SK-N-SH treated with all-trans-retinoic acid at 6 μM for 48 hours (cell line): Measurements from ENCODE around the gene FBXO33.

ENCODE experiments used
- ATAC-seq: fragments of 200-7000 bp; cut with Tn5 transposase; 3 replicates; pipeline ENCODE4 v1.9.1; 2020; ENCODE audit warnings: mild to moderate bottlenecking, moderate library complexity
- ARNTL ChIP-seq: fragments of 450-650 bp; formaldehyde crosslinking; IDR thresholded peaks from 2 replicates; pipeline ENCODE4 v1.5.0; 2020; ENCODE audit warnings: low read depth, mild to moderate bottlenecking, moderate library complexity, borderline replicate concordance
- BACH2 ChIP-seq: fragments of 250-450 bp; sonication (Bioruptor Pico); IDR thresholded peaks from 2 replicates; pipeline ENCODE4 v1.9.0; 2021; ENCODE audit warnings: mild to moderate bottlenecking, borderline replicate concordance
- CSDC2 ChIP-seq: fragments of 250-450 bp; sonication (Bioruptor Pico); IDR thresholded peaks from 2 replicates; pipeline ENCODE4 v1.5.0; 2020; ENCODE audit warnings: mild to moderate bottlenecking, moderate library complexity
- GLIS3 ChIP-seq: fragments of 250-450 bp; sonication (Bioruptor Pico); IDR thresholded peaks from 2 replicates; pipeline ENCODE4 v1.5.0; 2020; ENCODE audit warnings: mild to moderate bottlenecking, moderate library complexity
- ISL1 ChIP-seq: fragments of 250-450 bp; sonication (Bioruptor Pico); IDR thresholded peaks from 2 replicates; pipeline ENCODE4 v2.1.2; 2022; ENCODE audit warnings: mild to moderate bottlenecking, moderate library complexity
- OSR1 ChIP-seq: fragments of 250-450 bp; sonication (Bioruptor Pico); IDR thresholded peaks from 2 replicates; pipeline ENCODE4 v1.8.0; 2022; ENCODE audit warnings: moderate library complexity, mild to moderate bottlenecking, inconsistent platforms
- RARB ChIP-seq: fragments of 250-450 bp; sonication (Bioruptor Pico); IDR thresholded peaks from 2 replicates; pipeline ENCODE4 v1.8.0; 2021; ENCODE audit warnings: mild to moderate bottlenecking, moderate library complexity
- SNAI2 ChIP-seq: fragments of 250-450 bp; sonication (Bioruptor Pico); IDR thresholded peaks from 2 replicates; pipeline ENCODE4 v1.5.0; 2020; ENCODE audit warnings: mild to moderate bottlenecking, moderate library complexity
- TCF4 ChIP-seq: fragments of 250-450 bp; sonication (Bioruptor Pico); IDR thresholded peaks from 2 replicates; pipeline ENCODE4 v1.8.0; 2021; ENCODE audit warnings: mild to moderate bottlenecking, moderate library complexity, borderline replicate concordance
- TOX ChIP-seq: fragments of 250-450 bp; sonication (Bioruptor Pico); IDR thresholded peaks from 2 replicates; pipeline ENCODE4 v1.8.0; 2021; ENCODE audit warnings: mild to moderate bottlenecking, moderate library complexity, borderline replicate concordance
- ZC3H10 ChIP-seq: fragments of 250-450 bp; sonication (Bioruptor Pico); IDR thresholded peaks from 2 replicates; pipeline ENCODE4 v1.5.1; 2021; ENCODE audit warnings: mild to moderate bottlenecking, moderate library complexity
- ZFP3 ChIP-seq: fragments of 250-450 bp; sonication (Bioruptor Pico); IDR thresholded peaks from 2 replicates; pipeline ENCODE4 v1.5.0; 2020; ENCODE audit warnings: mild to moderate bottlenecking, moderate library complexity
- ZFP30 ChIP-seq: fragments of 450-650 bp; formaldehyde crosslinking; IDR thresholded peaks from 2 replicates; pipeline ENCODE4 v1.5.0; 2022; ENCODE audit warnings: mild to moderate bottlenecking, moderate library complexity
- ZNF565 ChIP-seq: fragments of 450-650 bp; formaldehyde crosslinking; conservative IDR thresholded peaks from 2 replicates; pipeline ENCODE4 v1.5.0; 2020; ENCODE audit warnings: low read depth, mild to moderate bottlenecking, moderate library complexity
- ZNF70 ChIP-seq: fragments of 450-650 bp; formaldehyde crosslinking; IDR thresholded peaks from 2 replicates; pipeline ENCODE4 v1.5.0; 2020; ENCODE audit warnings: mild to moderate bottlenecking, moderate library complexity
- ZNF8 ChIP-seq: fragments of 450-650 bp; formaldehyde crosslinking; IDR thresholded peaks from 2 replicates; pipeline ENCODE4 v1.5.0; 2020; ENCODE audit warnings: mild to moderate bottlenecking, moderate library complexity
- TF ChIP-seq, protein P1 (sequence below): fragments of 250-450 bp; sonication (Bioruptor Pico); IDR thresholded peaks from 2 replicates; pipeline ENCODE4 v1.5.1; 2020; ENCODE audit warnings: low read depth, mild to moderate bottlenecking, moderate library complexity
- TF ChIP-seq, protein P2 (sequence below): fragments of 250-450 bp; sonication (Bioruptor Pico); IDR thresholded peaks from 2 replicates; pipeline ENCODE4 v1.8.0; 2020; ENCODE audit warnings: mild to moderate bottlenecking, moderate library complexity, borderline replicate concordance
- TF ChIP-seq, protein P3 (sequence below): fragments of 250-450 bp; sonication (Bioruptor Pico); IDR thresholded peaks from 2 replicates; pipeline ENCODE4 v1.8.0; 2021; ENCODE audit warnings: low read depth, mild to moderate bottlenecking, moderate library complexity, borderline replicate concordance
- TF ChIP-seq, protein P4 (sequence below): fragments of 250-450 bp; sonication (Bioruptor Pico); IDR thresholded peaks from 2 replicates; pipeline ENCODE4 v1.5.1; 2021; ENCODE audit warnings: mild to moderate bottlenecking, moderate library complexity

Gene FBXO33

DNA sequence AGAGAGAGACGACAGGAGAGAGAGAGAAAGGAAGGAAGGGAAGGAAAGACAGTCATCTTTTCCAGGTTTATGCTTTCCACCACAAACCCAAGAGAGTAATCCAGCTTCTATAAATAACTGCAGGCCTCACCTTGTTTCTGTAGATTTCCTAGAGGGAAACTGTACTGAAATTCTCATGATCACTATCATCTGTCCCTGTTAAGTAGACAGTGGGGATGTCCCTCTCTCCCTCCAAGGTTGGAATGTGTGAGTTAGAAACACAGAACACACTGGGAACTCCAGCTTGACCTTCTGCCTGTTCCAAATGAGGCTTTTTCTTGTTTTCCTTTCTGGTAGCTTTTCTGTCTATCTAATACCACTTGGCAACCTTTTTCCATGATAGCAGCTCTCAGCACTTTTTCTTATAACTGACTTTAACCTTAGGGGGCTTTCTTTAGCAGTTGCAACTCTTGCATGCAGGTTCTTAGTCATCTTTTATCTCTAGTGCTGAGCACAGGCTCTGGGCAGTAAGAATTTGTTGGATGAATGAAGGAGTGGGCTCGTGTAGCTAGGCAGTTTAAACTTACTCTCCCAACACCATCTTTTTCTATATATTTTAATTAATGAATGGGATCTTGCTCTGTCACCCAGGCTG, 22.8 kb upstream of the FBXO33 start:
- no peak for ATAC-seq
- no peak for TF ChIP-seq ZNF70 (CRISPR knock-in tag)
- TF ChIP-seq ZNF8 = no peak
- TF ChIP-seq ZNF565 = no peak
- TF ChIP-seq, protein P1, sequence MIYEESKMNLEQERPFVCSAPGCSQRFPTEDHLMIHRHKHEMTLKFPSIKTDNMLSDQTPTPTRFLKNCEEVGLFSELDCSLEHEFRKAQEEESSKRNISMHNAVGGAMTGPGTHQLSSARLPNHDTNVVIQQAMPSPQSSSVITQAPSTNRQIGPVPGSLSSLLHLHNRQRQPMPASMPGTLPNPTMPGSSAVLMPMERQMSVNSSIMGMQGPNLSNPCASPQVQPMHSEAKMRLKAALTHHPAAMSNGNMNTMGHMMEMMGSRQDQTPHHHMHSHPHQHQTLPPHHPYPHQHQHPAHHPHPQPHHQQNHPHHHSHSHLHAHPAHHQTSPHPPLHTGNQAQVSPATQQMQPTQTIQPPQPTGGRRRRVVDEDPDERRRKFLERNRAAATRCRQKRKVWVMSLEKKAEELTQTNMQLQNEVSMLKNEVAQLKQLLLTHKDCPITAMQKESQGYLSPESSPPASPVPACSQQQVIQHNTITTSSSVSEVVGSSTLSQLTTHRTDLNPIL (CRISPR knock-in tag) = no peak
- no peak for TF ChIP-seq SNAI2 (CRISPR knock-in tag)
- no peak for TF ChIP-seq CSDC2 (CRISPR knock-in tag)
- TF ChIP-seq OSR1 = no peak
- no peak for TF ChIP-seq BACH2
- TF ChIP-seq, protein P2, sequence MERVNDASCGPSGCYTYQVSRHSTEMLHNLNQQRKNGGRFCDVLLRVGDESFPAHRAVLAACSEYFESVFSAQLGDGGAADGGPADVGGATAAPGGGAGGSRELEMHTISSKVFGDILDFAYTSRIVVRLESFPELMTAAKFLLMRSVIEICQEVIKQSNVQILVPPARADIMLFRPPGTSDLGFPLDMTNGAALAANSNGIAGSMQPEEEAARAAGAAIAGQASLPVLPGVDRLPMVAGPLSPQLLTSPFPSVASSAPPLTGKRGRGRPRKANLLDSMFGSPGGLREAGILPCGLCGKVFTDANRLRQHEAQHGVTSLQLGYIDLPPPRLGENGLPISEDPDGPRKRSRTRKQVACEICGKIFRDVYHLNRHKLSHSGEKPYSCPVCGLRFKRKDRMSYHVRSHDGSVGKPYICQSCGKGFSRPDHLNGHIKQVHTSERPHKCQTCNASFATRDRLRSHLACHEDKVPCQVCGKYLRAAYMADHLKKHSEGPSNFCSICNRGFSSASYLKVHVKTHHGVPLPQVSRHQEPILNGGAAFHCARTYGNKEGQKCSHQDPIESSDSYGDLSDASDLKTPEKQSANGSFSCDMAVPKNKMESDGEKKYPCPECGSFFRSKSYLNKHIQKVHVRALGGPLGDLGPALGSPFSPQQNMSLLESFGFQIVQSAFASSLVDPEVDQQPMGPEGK (CRISPR knock-in tag) = no peak
- TF ChIP-seq, protein P3, sequence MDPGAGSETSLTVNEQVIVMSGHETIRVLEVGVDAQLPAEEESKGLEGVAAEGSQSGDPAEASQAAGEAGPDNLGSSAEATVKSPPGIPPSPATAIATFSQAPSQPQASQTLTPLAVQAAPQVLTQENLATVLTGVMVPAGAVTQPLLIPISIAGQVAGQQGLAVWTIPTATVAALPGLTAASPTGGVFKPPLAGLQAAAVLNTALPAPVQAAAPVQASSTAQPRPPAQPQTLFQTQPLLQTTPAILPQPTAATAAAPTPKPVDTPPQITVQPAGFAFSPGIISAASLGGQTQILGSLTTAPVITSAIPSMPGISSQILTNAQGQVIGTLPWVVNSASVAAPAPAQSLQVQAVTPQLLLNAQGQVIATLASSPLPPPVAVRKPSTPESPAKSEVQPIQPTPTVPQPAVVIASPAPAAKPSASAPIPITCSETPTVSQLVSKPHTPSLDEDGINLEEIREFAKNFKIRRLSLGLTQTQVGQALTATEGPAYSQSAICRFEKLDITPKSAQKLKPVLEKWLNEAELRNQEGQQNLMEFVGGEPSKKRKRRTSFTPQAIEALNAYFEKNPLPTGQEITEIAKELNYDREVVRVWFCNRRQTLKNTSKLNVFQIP (CRISPR knock-in tag) = no peak
- TF ChIP-seq TOX = no peak

DNA sequence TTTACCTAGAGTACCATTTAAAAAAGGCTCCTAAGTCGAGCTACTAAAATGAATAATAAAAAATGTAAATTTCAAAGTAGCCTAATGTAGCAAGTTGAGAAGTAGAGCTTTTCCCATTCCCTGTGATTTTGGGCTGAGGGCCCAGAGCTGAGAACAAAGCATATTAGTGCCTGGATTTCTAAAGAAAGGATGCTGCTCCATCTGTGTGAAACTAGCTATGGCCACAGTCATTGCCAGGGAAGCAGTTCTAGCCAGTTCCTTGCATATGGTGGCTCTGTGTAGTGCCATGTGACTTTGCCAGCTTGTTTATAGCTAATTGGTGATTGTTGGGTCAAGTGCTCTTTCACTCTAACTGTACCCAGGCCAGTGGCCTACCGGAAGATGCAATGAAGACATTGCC, 20.4 kb upstream of the FBXO33 start:
- TF ChIP-seq, protein P3 (CRISPR knock-in tag) = no peak
- TF ChIP-seq ISL1 (no peak), SNAI2 (CRISPR knock-in tag) (no peak), ZNF70 (CRISPR knock-in tag) (no peak), GLIS3 (CRISPR knock-in tag) (no peak), ZNF8 (no peak), ZC3H10 (CRISPR knock-in tag) (no peak), ZNF565 (no peak), ARNTL (CRISPR knock-in tag) (no peak), OSR1 (no peak), ZFP30 (CRISPR knock-in tag) (no peak), TCF4 (no peak), TOX (no peak), BACH2 (no peak)
- TF ChIP-seq, protein P4, sequence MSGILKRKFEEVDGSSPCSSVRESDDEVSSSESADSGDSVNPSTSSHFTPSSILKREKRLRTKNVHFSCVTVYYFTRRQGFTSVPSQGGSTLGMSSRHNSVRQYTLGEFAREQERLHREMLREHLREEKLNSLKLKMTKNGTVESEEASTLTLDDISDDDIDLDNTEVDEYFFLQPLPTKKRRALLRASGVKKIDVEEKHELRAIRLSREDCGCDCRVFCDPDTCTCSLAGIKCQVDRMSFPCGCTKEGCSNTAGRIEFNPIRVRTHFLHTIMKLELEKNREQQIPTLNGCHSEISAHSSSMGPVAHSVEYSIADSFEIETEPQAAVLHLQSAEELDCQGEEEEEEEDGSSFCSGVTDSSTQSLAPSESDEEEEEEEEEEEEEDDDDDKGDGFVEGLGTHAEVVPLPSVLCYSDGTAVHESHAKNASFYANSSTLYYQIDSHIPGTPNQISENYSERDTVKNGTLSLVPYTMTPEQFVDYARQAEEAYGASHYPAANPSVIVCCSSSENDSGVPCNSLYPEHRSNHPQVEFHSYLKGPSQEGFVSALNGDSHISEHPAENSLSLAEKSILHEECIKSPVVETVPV (CRISPR knock-in tag) = no peak
- TF ChIP-seq, protein P2 (CRISPR knock-in tag) = no peak
- no peak for ATAC-seq

DNA sequence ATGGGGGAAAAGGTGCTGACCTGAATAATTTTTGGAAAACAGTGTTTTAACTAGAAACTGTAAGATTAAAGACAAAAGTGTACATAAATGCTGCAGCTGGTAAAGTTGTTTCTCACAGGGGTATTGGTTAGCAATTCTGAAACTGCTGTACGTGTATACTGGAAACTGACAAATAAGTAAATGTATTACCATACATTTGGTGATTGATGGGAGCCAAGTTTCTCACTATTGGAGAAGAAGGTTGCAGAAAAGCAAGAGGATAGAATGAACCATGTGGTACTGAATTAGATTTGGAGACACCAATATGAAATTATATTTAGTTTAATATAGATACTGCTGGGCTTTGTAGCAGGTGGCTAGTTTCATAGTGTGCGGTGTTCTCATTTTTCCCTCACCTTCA, 19.6 kb upstream of the FBXO33 start:
- ATAC-seq = no peak
- no peak for TF ChIP-seq ZFP3 (CRISPR knock-in tag)
- no peak for TF ChIP-seq RARB
- no peak for TF ChIP-seq CSDC2 (CRISPR knock-in tag)
- no peak for TF ChIP-seq BACH2
- no peak for TF ChIP-seq ZNF70 (CRISPR knock-in tag)
- no peak for TF ChIP-seq ZNF565
- no peak for TF ChIP-seq ZFP30 (CRISPR knock-in tag)
- TF ChIP-seq TOX = no peak
- no peak for TF ChIP-seq TCF4
- TF ChIP-seq ZNF8 = no peak
- TF ChIP-seq, protein P4 (CRISPR knock-in tag) = no peak
- TF ChIP-seq, protein P2 (CRISPR knock-in tag) = no peak
- no peak for TF ChIP-seq GLIS3 (CRISPR knock-in tag)
- TF ChIP-seq ZC3H10 (CRISPR knock-in tag) = no peak
